ENCODE results near the gene FSTL4.
A peak's percentile ranks its signal among the peaks of the same experiment; 100 is the strongest.

The FSTL4 gene

GRCh38 chr5:133149345-133149744 lies 463.0 kb downstream of the FSTL4 start:
- no peak for DNase-seq (ENCODE audit: low read depth)
- no peak overlapping the region for H3K4me3 ChIP-seq (replicated peaks; ENCODE audit: low read depth, low read length)
- TF ChIP-seq CTCF (IDR thresholded peaks at IDR 0.05; ENCODE audit: low read length, missing control alignments): no peak

GRCh38 chr5:133147815-133148567 lies 464.4 kb downstream of the FSTL4 start:
- TF ChIP-seq CTCF (IDR thresholded peaks at IDR 0.05; ENCODE audit: low read length, missing control alignments): no peak
- no peak overlapping the region for H3K4me3 ChIP-seq (replicated peaks; ENCODE audit: low read depth, low read length)
- DNase-seq (ENCODE audit: low read depth): peak; percentile 3

GRCh38 chr5:133147411-133147810 lies 464.9 kb downstream of the FSTL4 start:
- DNase-seq (ENCODE audit: low read depth): peak; percentile 38
- TF ChIP-seq CTCF (IDR thresholded peaks at IDR 0.05; ENCODE audit: low read length, missing control alignments): no peak
- no peak overlapping the region for H3K4me3 ChIP-seq (replicated peaks; ENCODE audit: low read depth, low read length)
